ENCODE results near the gene DPP7. TPM values are rescaled to one million over a fixed set of nuclear protein-coding genes. Genes with fewer than 3 reads are reported as not detected.

DPP7 gene
- total and polyA plus RNA-seq, 2 donors = 112 to 476 TPM

- no peak overlapping the region for H3K27ac ChIP-seq (ENCODE audit: low read depth in 1 of 2, low read length in 1 of 2)
- WGBS = 94% methylated on average over 38 of the region's 38 CpGs
- peaks cover 0 to 20% of the 10 kb centered on the region in 2 donors for H3K27me3 ChIP-seq (ENCODE audit: control insufficient read depth in 2 of 2, insufficient read depth in 1 of 2, low read length in 1 of 2)
- no peak overlapping the region for H3K4me3 ChIP-seq (ENCODE audit: low read length in 2 of 2)
- peaks cover 0 to under 1% of the 10 kb centered on the region in 2 donors for H3K9me3 ChIP-seq (ENCODE audit: control insufficient read depth in 2 of 2, insufficient read depth in 1 of 2, low read length in 1 of 2)
- H3K36me3 ChIP-seq (ENCODE audit: control insufficient read depth in 2 of 2, insufficient read depth in 2 of 2, low read length in 1 of 2) = peaks cover 43 to 76% of the 10 kb centered on the region in 2 donors
- peaks cover 3 to 6% of the 10 kb centered on the region in 2 donors for H3K4me1 ChIP-seq (ENCODE audit: control insufficient read depth in 2 of 2, insufficient read depth in 2 of 2, low read length in 2 of 2)
- DNase-seq (ENCODE audit: low read depth in 6 of 9, low spot score in 9 of 9) = no peak
These were observed 4.2 kb downstream of the DPP7 start for GRCh38 chr9:137110147-137110910.

DNA sequence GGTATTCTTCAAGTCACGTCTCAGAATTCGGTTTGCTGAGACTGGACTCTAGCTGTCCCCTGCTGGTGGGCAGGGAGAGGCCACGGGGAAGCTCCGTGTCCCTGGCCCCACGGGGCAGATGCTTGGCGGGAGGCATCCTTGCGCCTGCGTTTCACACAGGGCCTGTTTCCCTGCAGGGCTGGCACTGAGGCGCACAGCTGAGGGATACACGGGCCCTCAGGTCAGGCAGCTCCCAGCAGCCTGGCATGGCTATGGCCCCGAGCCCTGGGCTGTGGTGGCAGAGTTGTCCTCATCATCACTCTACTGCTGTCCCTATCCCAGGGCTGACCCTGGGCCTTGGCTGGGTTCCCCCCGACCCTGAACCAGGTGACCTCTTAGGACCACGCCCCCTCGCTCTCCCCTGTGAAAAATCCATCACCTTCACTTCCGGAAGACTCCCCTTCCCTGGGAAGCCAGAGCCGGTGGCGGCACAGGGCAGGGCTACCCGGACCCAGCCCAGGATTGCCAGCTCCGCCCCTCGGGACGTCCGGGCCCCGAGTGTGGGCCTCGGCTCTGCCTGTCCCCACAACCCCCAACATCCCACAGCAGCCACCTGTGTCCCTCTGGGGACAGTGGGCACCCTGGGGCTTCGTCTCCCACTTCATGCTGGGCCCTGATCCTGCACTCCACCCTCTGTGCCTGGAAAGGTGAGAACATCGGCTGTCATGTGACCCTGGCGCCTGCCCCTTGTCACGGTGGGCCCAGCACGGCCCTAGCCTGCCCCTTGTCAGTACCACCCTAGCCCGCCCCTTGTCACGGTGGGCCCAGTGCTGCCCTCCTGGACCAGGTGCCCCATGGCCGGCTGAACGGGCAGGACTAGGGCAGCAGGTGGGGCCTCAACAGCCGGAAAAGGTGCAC is 5.0 kb downstream of the DPP7 start:
- 93% methylated on average over 34 of the region's 34 CpGs for WGBS
- no peak overlapping the region for H3K27ac ChIP-seq (ENCODE audit: low read depth in 1 of 2, low read length in 1 of 2)
- peaks cover 0 to 2% of the 10 kb centered on the region in 2 donors for H3K9me3 ChIP-seq (ENCODE audit: control insufficient read depth in 2 of 2, insufficient read depth in 1 of 2, low read length in 1 of 2)
- H3K36me3 ChIP-seq (ENCODE audit: control insufficient read depth in 2 of 2, insufficient read depth in 2 of 2, low read length in 1 of 2) = peaks cover 48 to 84% of the 10 kb centered on the region in 2 donors
- H3K27me3 ChIP-seq (ENCODE audit: control insufficient read depth in 2 of 2, insufficient read depth in 1 of 2, low read length in 1 of 2) = peaks cover 0 to 14% of the 10 kb centered on the region in 2 donors
- no peak for DNase-seq (ENCODE audit: low read depth in 6 of 9, low spot score in 9 of 9)
- no peak overlapping the region for H3K4me3 ChIP-seq (ENCODE audit: low read length in 2 of 2)
- no peaks in the 10 kb centered on the region for H3K4me1 ChIP-seq (ENCODE audit: control insufficient read depth in 2 of 2, insufficient read depth in 2 of 2, low read length in 2 of 2)

GRCh38 chr9:137108608-137109249 is 5.8 kb downstream of the DPP7 start:
- H3K36me3 ChIP-seq (ENCODE audit: control insufficient read depth in 2 of 2, insufficient read depth in 2 of 2, low read length in 1 of 2) = peaks cover 51 to 92% of the 10 kb centered on the region in 2 donors
- no peaks in the 10 kb centered on the region for H3K4me1 ChIP-seq (ENCODE audit: control insufficient read depth in 2 of 2, insufficient read depth in 2 of 2, low read length in 2 of 2)
- no peak overlapping the region for H3K4me3 ChIP-seq (ENCODE audit: low read length in 2 of 2)
- DNase-seq (ENCODE audit: low read depth in 6 of 9, low spot score in 9 of 9) = no peak
- H3K27ac ChIP-seq (ENCODE audit: low read depth in 1 of 2, low read length in 1 of 2) = no peak overlapping the region
- 96% methylated on average over 29 of the region's 29 CpGs for WGBS
- peaks cover 0 to 2% of the 10 kb centered on the region in 2 donors for H3K9me3 ChIP-seq (ENCODE audit: control insufficient read depth in 2 of 2, insufficient read depth in 1 of 2, low read length in 1 of 2)
- peaks cover 0 to 14% of the 10 kb centered on the region in 2 donors for H3K27me3 ChIP-seq (ENCODE audit: control insufficient read depth in 2 of 2, insufficient read depth in 1 of 2, low read length in 1 of 2)

DNA sequence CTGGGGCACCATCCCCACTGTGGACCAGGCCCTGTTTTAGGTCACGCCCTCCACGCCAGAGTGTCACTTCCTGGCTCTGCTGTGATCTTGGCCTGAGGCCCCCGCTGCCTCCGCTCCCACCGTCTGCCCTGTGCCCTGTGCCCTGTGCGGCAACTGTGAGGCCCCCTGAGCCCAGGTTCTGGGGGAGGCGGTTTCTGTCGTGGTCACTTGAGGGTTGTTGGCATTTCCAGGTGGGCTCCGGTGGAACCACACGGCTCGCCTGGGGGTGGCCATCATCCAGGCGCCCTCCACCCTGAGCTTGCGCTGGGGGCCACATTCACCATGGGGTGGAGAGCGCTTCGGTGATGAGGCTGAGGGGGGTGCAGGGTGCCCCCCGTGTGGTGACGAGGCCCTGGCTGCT is 6.6 kb downstream of the DPP7 start:
- Histone ChIP-seq H3K27me3 (ENCODE audit: control insufficient read depth in 2 of 2, insufficient read depth in 1 of 2, low read length in 1 of 2) (peaks cover 0 to 8% of the 10 kb centered on the region in 2 donors), H3K4me1 (ENCODE audit: control insufficient read depth in 2 of 2, insufficient read depth in 2 of 2, low read length in 2 of 2) (no peaks in the 10 kb centered on the region), H3K36me3 (ENCODE audit: control insufficient read depth in 2 of 2, insufficient read depth in 2 of 2, low read length in 1 of 2) (peaks cover 59 to 98% of the 10 kb centered on the region in 2 donors), H3K27ac (ENCODE audit: low read depth in 1 of 2, low read length in 1 of 2) (no peak overlapping the region), H3K4me3 (ENCODE audit: low read length in 2 of 2) (no peak overlapping the region), H3K9me3 (ENCODE audit: control insufficient read depth in 2 of 2, insufficient read depth in 1 of 2, low read length in 1 of 2) (peaks cover 3 to 5% of the 10 kb centered on the region in 2 donors)
- 98% methylated on average over 17 of the region's 17 CpGs for WGBS
- no peak for DNase-seq (ENCODE audit: low read depth in 6 of 9, low spot score in 9 of 9)

- 97% methylated on average over 27 of the region's 27 CpGs for WGBS
- Histone ChIP-seq H3K27me3 (ENCODE audit: control insufficient read depth in 2 of 2, insufficient read depth in 1 of 2, low read length in 1 of 2) (peaks cover 0 to 3% of the 10 kb centered on the region in 2 donors), H3K4me1 (ENCODE audit: control insufficient read depth in 2 of 2, insufficient read depth in 2 of 2, low read length in 2 of 2) (no peaks in the 10 kb centered on the region), H3K27ac (ENCODE audit: low read depth in 1 of 2, low read length in 1 of 2) (no peak overlapping the region), H3K9me3 (ENCODE audit: control insufficient read depth in 2 of 2, insufficient read depth in 1 of 2, low read length in 1 of 2) (peaks cover 8 to 11% of the 10 kb centered on the region in 2 donors), H3K36me3 (ENCODE audit: control insufficient read depth in 2 of 2, insufficient read depth in 2 of 2, low read length in 1 of 2) (peaks cover 62 to 98% of the 10 kb centered on the region in 2 donors), H3K4me3 (ENCODE audit: low read length in 2 of 2) (no peak overlapping the region)
- DNase-seq (ENCODE audit: low read depth in 6 of 9, low spot score in 9 of 9) = no peak
These were observed 7.1 kb downstream of the DPP7 start for GRCh38 chr9:137107312-137107921.

GRCh38 chr9:137106662-137107250 is 7.8 kb downstream of the DPP7 start:
- Histone ChIP-seq H3K27ac (ENCODE audit: low read depth in 1 of 2, low read length in 1 of 2) (no peak overlapping the region), H3K36me3 (ENCODE audit: control insufficient read depth in 2 of 2, insufficient read depth in 2 of 2, low read length in 1 of 2) (peaks cover 64 to 98% of the 10 kb centered on the region in 2 donors), H3K4me3 (ENCODE audit: low read length in 2 of 2) (no peak overlapping the region), H3K9me3 (ENCODE audit: control insufficient read depth in 2 of 2, insufficient read depth in 1 of 2, low read length in 1 of 2) (peaks cover 8 to 17% of the 10 kb centered on the region in 2 donors), H3K4me1 (ENCODE audit: control insufficient read depth in 2 of 2, insufficient read depth in 2 of 2, low read length in 2 of 2) (no peaks in the 10 kb centered on the region), H3K27me3 (ENCODE audit: control insufficient read depth in 2 of 2, insufficient read depth in 1 of 2, low read length in 1 of 2) (no peaks in the 10 kb centered on the region)
- WGBS = 97% methylated on average over 27 of the region's 27 CpGs
- DNase-seq (ENCODE audit: low read depth in 6 of 9, low spot score in 9 of 9) = no peak

- no peaks in the 10 kb centered on the region for H3K27me3 ChIP-seq (ENCODE audit: control insufficient read depth in 2 of 2, insufficient read depth in 1 of 2, low read length in 1 of 2)
- WGBS = 97% methylated on average over 31 of the region's 31 CpGs
These were observed 8.5 kb downstream of the DPP7 start for GRCh38 chr9:137105814-137106661.

More at GRCh38 chr9:137105814-137106661, 8.5 kb downstream of the DPP7 start:
- peaks cover 71 to 100% of the 10 kb centered on the region in 2 donors for H3K36me3 ChIP-seq (ENCODE audit: control insufficient read depth in 2 of 2, insufficient read depth in 2 of 2, low read length in 1 of 2)
- no peaks in the 10 kb centered on the region for H3K4me1 ChIP-seq (ENCODE audit: control insufficient read depth in 2 of 2, insufficient read depth in 2 of 2, low read length in 2 of 2)
- no peak overlapping the region for H3K4me3 ChIP-seq (ENCODE audit: low read length in 2 of 2)
- H3K9me3 ChIP-seq (ENCODE audit: control insufficient read depth in 2 of 2, insufficient read depth in 1 of 2, low read length in 1 of 2) = peaks cover 8 to 17% of the 10 kb centered on the region in 2 donors
- DNase-seq (ENCODE audit: low read depth in 6 of 9, low spot score in 9 of 9) = no peak
- H3K27ac ChIP-seq (ENCODE audit: low read depth in 1 of 2, low read length in 1 of 2) = no peak overlapping the region

Measured in thymus (tissue), 11 donors.